Natural killer cell (primary cell): Measurements from ENCODE around the gene COL5A1. TPM values are rescaled to one million over a fixed set of nuclear protein-coding genes. Genes with fewer than 3 reads are reported as not detected.

Experiments
- ATAC-seq, 3 donors: fragments of 150-1000 bp in 2 of 3; fragments of 200-7000 bp in 1 of 3; cut with Tn5 transposase; 1 replicate in 1 of 3; 2 replicates in 2 of 3; pipeline ENCODE4 v1.10.0; 2021; ENCODE audit warnings: mild to moderate bottlenecking in 2 of 3, moderate library complexity in 2 of 3
- DNase-seq, 2 donors: peaks; one replicate each; pipeline versions ENCODE4 v3.0.0 to v3.0.0-alpha.2; 2013 to 2021; ENCODE audit warnings: mixed read lengths in 1 of 2
- H3K27ac ChIP-seq: one replicate; pipeline ENCODE4 v1.5.1; 2013; ENCODE audit warnings: mild to moderate bottlenecking, low read length
- H3K27me3 ChIP-seq: one replicate; pipeline ENCODE4 v1.6.1; 2013; ENCODE audit warnings: low read length; ENCODE audit not compliant: control insufficient read depth, insufficient read depth
- H3K36me3 ChIP-seq: one replicate; pipeline ENCODE4 v1.6.1; 2013; ENCODE audit warnings: low read length; ENCODE audit not compliant: control insufficient read depth, insufficient read depth
- H3K4me1 ChIP-seq: one replicate; pipeline ENCODE4 v1.6.1; 2013; ENCODE audit warnings: low read length; ENCODE audit not compliant: control insufficient read depth, insufficient read depth
- H3K4me3 ChIP-seq: one replicate; pipeline ENCODE4 v1.5.1; 2013; ENCODE audit warnings: low read length
- H3K9me3 ChIP-seq: one replicate; pipeline ENCODE4 v1.6.1; 2013; ENCODE audit warnings: low read length; ENCODE audit not compliant: control insufficient read depth, insufficient read depth
- H3K27ac Mint-ChIP-seq, 2 donors: one replicate each; pipeline ENCODE4 v1.8.0; 2022; ENCODE audit warnings: mild to moderate bottlenecking in 2 of 2, mixed read lengths in 2 of 2, moderate library complexity in 1 of 2
- H3K27me3 Mint-ChIP-seq, 2 donors: one replicate each; pipeline ENCODE4 v1.8.0; 2022; ENCODE audit warnings: low read depth in 2 of 2, mixed read lengths in 2 of 2
- H3K36me3 Mint-ChIP-seq: one replicate; pipeline ENCODE4 v1.8.0; 2022; ENCODE audit warnings: mixed read lengths
- H3K4me1 Mint-ChIP-seq, 2 donors: one replicate each; pipeline ENCODE4 v1.8.0; 2022; ENCODE audit warnings: mixed read lengths in 2 of 2
- H3K4me3 Mint-ChIP-seq: one replicate; pipeline ENCODE4 v1.8.0; 2022; ENCODE audit warnings: mild to moderate bottlenecking, moderate library complexity, mixed read lengths
- H3K9me3 Mint-ChIP-seq, 2 donors: one replicate each; pipeline ENCODE4 v1.8.0; 2022; ENCODE audit warnings: mixed read lengths in 2 of 2
- CTCF ChIP-seq: fragments of 200-600 bp; IDR thresholded peaks from one replicate; pipeline ENCODE4 v1.8.0; 2022; ENCODE audit warnings: antibody characterized with exemption
- WGBS: methylation state at CpG from one replicate; pipeline ENCODE4 v1.1.7; 2013; ENCODE audit warnings: missing lambda C conversion rate; ENCODE audit not compliant: insufficient coverage; 5-methylcytosine and 5-hydroxymethylcytosine counted together
- intact Hi-C: fragments of 100-400 bp; cut with micrococcal nuclease; formaldehyde crosslinking; loops from one replicate; pipeline ENCODE4 v1.14.2; 2022
- total RNA-seq, 4 donors: library from RNA; stranded (reverse); fragments of 120-200 nt in 1 of 4; gene quantifications; one replicate each; pipeline versions ENCODE4 v1.2.3 to v1.2.4, GENCODE V29; 2013 to 2022

COL5A1 gene
- total RNA-seq, 3 donors from 2014 or later (not counting 1 experiment from before 2014, with no cell fraction given): 0.11 to 0.28 (median 0.23) TPM

- no peak overlapping the region for H3K27ac ChIP-seq
- H3K27me3 Mint-ChIP-seq: peaks cover under 1 to 4% of the 10 kb centered on the region in 2 donors
- H3K4me1 Mint-ChIP-seq: no peaks in the 10 kb centered on the region
- H3K36me3 Mint-ChIP-seq: no peaks in the 10 kb centered on the region
- no peaks in the 10 kb centered on the region for H3K27me3 ChIP-seq
- DNase-seq: no peak
- no peak for ATAC-seq
- H3K9me3 ChIP-seq: no peaks in the 10 kb centered on the region
- TF ChIP-seq CTCF: no peak
- WGBS: 77% methylated on average over 8 of the region's 8 CpGs
- no peak overlapping the region for H3K4me3 Mint-ChIP-seq
- H3K36me3 ChIP-seq: no peaks in the 10 kb centered on the region
- intact Hi-C loops: no loop called here
- H3K4me1 ChIP-seq: no peaks in the 10 kb centered on the region
- H3K27ac Mint-ChIP-seq: no peak overlapping the region
- H3K9me3 Mint-ChIP-seq: peaks cover 0 to 2% of the 10 kb centered on the region in 2 donors
- no peak overlapping the region for H3K4me3 ChIP-seq
Observed at GRCh38 chr9:134789168-134789567, 147.6 kb downstream of the COL5A1 start.

GRCh38 chr9:134791009-134791408, 149.4 kb downstream of the COL5A1 start:
- Mint-ChIP-seq H3K9me3 (peaks cover 0 to 2% of the 10 kb centered on the region in 2 donors), H3K27me3 (peaks cover 8 to 11% of the 10 kb centered on the region in 2 donors), H3K27ac (no peak overlapping the region), H3K4me3 (no peak overlapping the region), H3K4me1 (no peaks in the 10 kb centered on the region), H3K36me3 (no peaks in the 10 kb centered on the region)
- no peaks in the 10 kb centered on the region for H3K9me3 ChIP-seq
- no peak overlapping the region for H3K4me3 ChIP-seq
- ATAC-seq: no peak
- H3K4me1 ChIP-seq: no peaks in the 10 kb centered on the region
- no peak for TF ChIP-seq CTCF
- no peak for DNase-seq
- intact Hi-C loops: no loop called here
- 86% methylated on average over 7 of the region's 9 CpGs for WGBS
- H3K27ac ChIP-seq: no peak overlapping the region
- no peaks in the 10 kb centered on the region for H3K27me3 ChIP-seq
- H3K36me3 ChIP-seq: no peaks in the 10 kb centered on the region

DNA sequence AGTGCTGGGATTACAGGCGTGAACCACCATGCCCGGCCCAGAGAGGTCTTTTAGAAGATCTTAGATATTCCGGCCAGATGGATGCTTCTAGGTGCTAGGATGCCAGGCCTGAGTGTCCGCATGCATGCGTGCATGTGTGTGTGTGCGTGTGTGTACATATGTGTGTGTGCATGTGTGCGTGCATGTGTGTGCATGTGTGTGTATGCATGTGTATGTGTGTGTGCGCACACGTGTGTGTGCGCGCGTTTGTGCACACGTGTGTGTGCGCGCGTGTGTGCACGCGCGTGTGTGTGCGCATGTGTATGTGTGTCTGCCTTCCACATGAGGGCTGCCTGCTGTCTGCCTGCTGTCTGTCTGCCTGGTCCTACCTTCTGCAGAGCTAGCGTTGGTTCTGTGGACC, 151.0 kb downstream of the COL5A1 start:
- no peaks in the 10 kb centered on the region for H3K4me1 Mint-ChIP-seq
- no peak overlapping the region for H3K4me3 Mint-ChIP-seq
- 82% methylated on average over 21 of the region's 21 CpGs for WGBS
- DNase-seq (no peak), ATAC-seq (no peak)
- Histone ChIP-seq H3K4me3 (no peak overlapping the region), H3K27ac (no peak overlapping the region), H3K9me3 (no peaks in the 10 kb centered on the region), H3K4me1 (no peaks in the 10 kb centered on the region), H3K36me3 (no peaks in the 10 kb centered on the region), H3K27me3 (no peaks in the 10 kb centered on the region)
- TF ChIP-seq CTCF: no peak
- no peaks in the 10 kb centered on the region for H3K36me3 Mint-ChIP-seq
- peaks cover 0 to 2% of the 10 kb centered on the region in 2 donors for H3K9me3 Mint-ChIP-seq
- intact Hi-C loops: no loop called here
- H3K27ac Mint-ChIP-seq: no peak overlapping the region
- peaks cover 8 to 11% of the 10 kb centered on the region in 2 donors for H3K27me3 Mint-ChIP-seq
